CD4-positive, alpha-beta memory T cell (primary cell): Measurements from ENCODE around the gene DNAJC28. TPM values are rescaled to one million over a fixed set of nuclear protein-coding genes. Genes with fewer than 3 reads are reported as not detected.

Experiments used
- CTCF ChIA-PET: fragments of 350-600 bp; sonication (Branson Sonifier 250); formaldehyde crosslinking; loops from one replicate; lab custom pipeline; 2021; ENCODE audit warnings: inconsistent platforms; ENCODE audit not compliant: partially characterized antibody; lab: Charles Lee
- POLR2A ChIA-PET: fragments of 350-600 bp; sonication (Branson Sonifier 250); formaldehyde crosslinking; loops from one replicate; lab custom pipeline; 2021; ENCODE audit not compliant: partially characterized antibody; lab: Charles Lee
- DNase-seq, 5 donors: peaks; one replicate each; pipeline versions ENCODE4 v3.0.0 to v3.0.0-alpha.2; 2020 to 2022; ENCODE audit warnings: mixed read lengths in 1 of 5
- H3K27ac ChIP-seq: one replicate; pipeline ENCODE4 v1.7.0; 2013; ENCODE audit warnings: low read depth, low read length
- H3K27me3 ChIP-seq: 2 replicates; pipeline ENCODE4 v1.7.0; 2013; ENCODE audit warnings: mild to moderate bottlenecking, low read length, moderate library complexity; ENCODE audit not compliant: insufficient read depth
- H3K36me3 ChIP-seq: 2 replicates; pipeline ENCODE4 v1.7.0; 2013; ENCODE audit warnings: mild to moderate bottlenecking, low read length, moderate library complexity; ENCODE audit not compliant: insufficient read depth
- H3K4me1 ChIP-seq: 2 replicates; pipeline ENCODE4 v1.7.0; 2013; ENCODE audit warnings: mild to moderate bottlenecking, low read length, moderate library complexity; ENCODE audit not compliant: insufficient read depth
- H3K4me3 ChIP-seq, 2 donors: one replicate each; pipeline ENCODE4 v1.7.0; 2013; ENCODE audit warnings: low read length in 2 of 2, mild to moderate bottlenecking in 1 of 2
- H3K9me3 ChIP-seq, 2 donors: one replicate each; pipeline ENCODE4 v1.7.0; 2013; ENCODE audit warnings: low read length in 2 of 2, control low read depth in 1 of 2; ENCODE audit not compliant: control insufficient read depth in 1 of 2
- H3K27ac Mint-ChIP-seq, 7 donors: one replicate each; pipeline ENCODE4 v1.8.0; 2020 to 2021; ENCODE audit warnings: mixed read lengths in 7 of 7, mild to moderate bottlenecking in 6 of 7, inconsistent platforms in 3 of 7, moderate library complexity in 3 of 7
- H3K27me3 Mint-ChIP-seq, 2 donors: one replicate each; pipeline ENCODE4 v1.8.0; 2020 to 2021; ENCODE audit warnings: mixed read lengths in 2 of 2
- H3K36me3 Mint-ChIP-seq, 2 donors: one replicate each; pipeline ENCODE4 v1.8.0; 2020 to 2021; ENCODE audit warnings: mixed read lengths in 2 of 2, inconsistent platforms in 1 of 2, mild to moderate bottlenecking in 1 of 2
- H3K4me1 Mint-ChIP-seq, 4 donors: one replicate each; pipeline ENCODE4 v1.8.0; 2020 to 2021; ENCODE audit warnings: mixed read lengths in 4 of 4, mild to moderate bottlenecking in 1 of 4
- H3K4me3 Mint-ChIP-seq, 8 donors: one replicate each; pipeline ENCODE4 v1.8.0; 2020 to 2021; ENCODE audit warnings: mixed read lengths in 8 of 8, mild to moderate bottlenecking in 7 of 8, moderate library complexity in 6 of 8, inconsistent platforms in 3 of 8
- H3K9me3 Mint-ChIP-seq, 8 donors: one replicate each; pipeline ENCODE4 v1.8.0; 2020 to 2021; ENCODE audit warnings: mixed read lengths in 8 of 8, mild to moderate bottlenecking in 5 of 8, inconsistent platforms in 3 of 8, moderate library complexity in 1 of 8
- intact Hi-C: fragments of 100-400 bp; cut with micrococcal nuclease; formaldehyde crosslinking; loops from one replicate; pipeline ENCODE4 v1.15.1; 2023
- polyA plus RNA-seq, 2 donors: library from polyadenylated mRNA; unstranded; fragments of 300-500 nt; fragmentation: Illumina TruSeq; gene quantifications; one replicate each; pipeline ENCODE4 v1.2.3, GENCODE V29; 2021
- total RNA-seq, 2 experiments: library from RNA; stranded (reverse); gene quantifications; one replicate each; pipeline ENCODE4 v1.2.3, GENCODE V29; 2021

The DNAJC28 gene
- total and polyA plus RNA-seq, 4 experiments from 2014 or later: 0.56 to 1.6 (median 1.1) TPM

DNA sequence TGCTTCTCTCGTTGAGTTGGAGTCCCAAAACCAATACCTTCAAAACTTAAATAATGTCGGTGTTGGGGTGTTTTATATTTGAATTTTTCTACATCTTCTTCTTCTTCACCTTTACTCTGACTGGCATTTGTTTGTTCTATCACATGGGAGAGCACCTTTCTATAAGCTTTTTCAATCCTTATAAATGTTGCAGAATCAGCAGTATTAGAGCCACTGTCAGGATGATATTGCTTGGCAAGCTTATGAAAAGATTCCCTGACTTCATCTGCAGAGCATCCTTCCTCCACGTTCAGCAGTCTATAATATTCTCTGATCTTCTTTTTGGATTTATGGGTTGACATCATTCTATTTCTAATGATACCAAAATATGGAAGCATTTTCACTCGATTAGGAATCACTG, 2.6 kb downstream of the DNAJC28 start:
- no peak overlapping the region for H3K4me3 ChIP-seq
- H3K4me1 Mint-ChIP-seq: peaks cover 7 to 14% (median 11%) of the 10 kb centered on the region in 4 donors
- DNase-seq: no peak
- no peaks in the 10 kb centered on the region for H3K36me3 ChIP-seq
- peak overlapping the region in 1 of 8 donors; percentile 65 for H3K4me3 Mint-ChIP-seq
- peaks cover 4% of the 10 kb centered on the region for H3K4me1 ChIP-seq
- intact Hi-C loops: no loop called here
- no peaks in the 10 kb centered on the region for H3K9me3 ChIP-seq
- H3K9me3 Mint-ChIP-seq: peaks cover 0 to 2% (median 0%) of the 10 kb centered on the region in 8 donors
- no peak overlapping the region for H3K27ac Mint-ChIP-seq
- POLR2A ChIA-PET: interaction anchor here (5.0 kb wide), 1 partner anchor 8 kb away, joined by 142 read pairs; the partner anchor contains the start of gene TMEM50B
- CTCF ChIA-PET: no interaction called here
- no peak overlapping the region for H3K27ac ChIP-seq
- H3K27me3 Mint-ChIP-seq: no peaks in the 10 kb centered on the region
- H3K36me3 Mint-ChIP-seq: no peaks in the 10 kb centered on the region
- H3K27me3 ChIP-seq: no peaks in the 10 kb centered on the region

DNA sequence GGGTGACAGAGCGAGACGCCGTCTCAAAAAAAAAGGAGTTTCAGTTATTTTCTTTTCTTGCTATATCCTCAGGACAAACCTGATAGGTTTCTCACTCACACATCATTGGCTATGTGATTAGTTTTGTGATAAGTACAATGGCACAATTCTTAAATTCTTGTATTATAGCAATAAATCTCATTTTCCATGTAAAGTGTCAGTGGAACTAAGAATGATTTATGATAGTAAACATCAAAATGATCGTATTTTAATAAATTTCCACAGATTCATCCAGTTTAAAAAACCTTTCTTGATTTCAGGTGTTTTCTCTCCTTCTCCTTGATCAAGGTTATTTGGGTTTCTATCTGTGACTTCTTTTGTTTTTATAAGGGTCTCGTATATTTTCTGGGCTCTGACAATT, 3.5 kb downstream of the DNAJC28 start:
- H3K27ac ChIP-seq: no peak overlapping the region
- CTCF ChIA-PET: no interaction called here
- peaks cover 7 to 14% (median 11%) of the 10 kb centered on the region in 4 donors for H3K4me1 Mint-ChIP-seq
- POLR2A ChIA-PET: interaction anchor here (5.0 kb wide), 1 partner anchor 7 kb away, joined by 142 read pairs; the partner anchor contains the start of gene TMEM50B
- intact Hi-C loops: no loop called here
- H3K4me3 Mint-ChIP-seq: no peak overlapping the region
- no peak overlapping the region for H3K4me3 ChIP-seq
- H3K36me3 Mint-ChIP-seq: no peaks in the 10 kb centered on the region
- H3K27ac Mint-ChIP-seq: no peak overlapping the region
- no peaks in the 10 kb centered on the region for H3K27me3 ChIP-seq
- no peaks in the 10 kb centered on the region for H3K27me3 Mint-ChIP-seq
- H3K4me1 ChIP-seq: peaks cover 4% of the 10 kb centered on the region
- H3K9me3 Mint-ChIP-seq: peaks cover 0 to 2% (median 0%) of the 10 kb centered on the region in 8 donors
- DNase-seq: no peak
- no peaks in the 10 kb centered on the region for H3K9me3 ChIP-seq
- no peaks in the 10 kb centered on the region for H3K36me3 ChIP-seq

DNA sequence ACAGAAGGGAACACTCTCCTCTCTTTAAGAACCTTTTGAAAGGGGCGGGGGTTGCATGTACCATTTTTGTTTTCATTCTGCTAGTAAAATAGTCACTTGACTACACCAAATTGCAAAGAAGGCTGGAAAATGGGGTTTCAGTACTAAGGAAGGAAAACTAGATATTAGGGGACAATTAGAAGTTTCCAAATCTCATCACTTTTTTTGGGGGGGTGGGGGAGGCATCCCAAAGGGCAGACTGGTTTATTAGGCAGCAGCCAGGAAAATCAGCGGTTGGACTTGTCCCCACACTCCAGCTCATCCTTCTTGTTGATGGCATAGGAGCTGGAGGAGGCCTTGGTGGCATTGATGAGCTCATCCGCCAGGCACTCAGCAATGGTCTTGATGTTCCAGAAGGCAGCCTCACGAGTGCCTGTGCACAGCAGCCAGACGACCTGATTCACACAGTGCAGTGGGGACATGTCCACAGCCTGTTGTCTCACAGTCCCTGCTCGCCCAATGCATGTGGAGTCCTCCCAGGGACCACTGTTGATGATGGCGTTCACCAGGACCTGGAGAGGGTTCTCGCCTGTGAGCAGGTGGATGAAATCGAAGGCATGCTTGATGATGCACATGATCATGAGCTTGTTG, 10.1 kb downstream of the DNAJC28 start:
- Histone ChIP-seq H3K9me3 (no peaks in the 10 kb centered on the region), H3K27ac (no peak overlapping the region), H3K4me1 (peaks cover 14% of the 10 kb centered on the region), H3K27me3 (no peaks in the 10 kb centered on the region), H3K36me3 (no peaks in the 10 kb centered on the region), H3K4me3 (no peak overlapping the region)
- Mint-ChIP-seq H3K9me3 (no peaks in the 10 kb centered on the region), H3K27ac (peak overlapping the region in 1 of 7 donors; percentile 87), H3K4me1 (peaks cover 8 to 29% (median 19%) of the 10 kb centered on the region in 4 donors), H3K27me3 (no peaks in the 10 kb centered on the region), H3K4me3 (peak overlapping the region in 6 of 8 donors; percentile 21 to 96 (median 95)), H3K36me3 (peaks cover 0 to 9% of the 10 kb centered on the region in 2 donors)
- intact Hi-C loops: no loop called here
- ChIA-PET CTCF (interaction anchor here (2.2 to 2.3 kb wide), 2 partner anchors 120 to 710 kb away, joined by 5 to 11 read pairs; partner anchors contain the start of gene PAXBP1), POLR2A (interaction anchor here (0.6 to 4.1 kb wide), 8 partner anchors 9 to 753 kb away, joined by 3 to 142 read pairs (median 6); partner anchors contain the start of genes DNAJC28, GART, IFNAR1 and SON)
- no peak for DNase-seq

DNA sequence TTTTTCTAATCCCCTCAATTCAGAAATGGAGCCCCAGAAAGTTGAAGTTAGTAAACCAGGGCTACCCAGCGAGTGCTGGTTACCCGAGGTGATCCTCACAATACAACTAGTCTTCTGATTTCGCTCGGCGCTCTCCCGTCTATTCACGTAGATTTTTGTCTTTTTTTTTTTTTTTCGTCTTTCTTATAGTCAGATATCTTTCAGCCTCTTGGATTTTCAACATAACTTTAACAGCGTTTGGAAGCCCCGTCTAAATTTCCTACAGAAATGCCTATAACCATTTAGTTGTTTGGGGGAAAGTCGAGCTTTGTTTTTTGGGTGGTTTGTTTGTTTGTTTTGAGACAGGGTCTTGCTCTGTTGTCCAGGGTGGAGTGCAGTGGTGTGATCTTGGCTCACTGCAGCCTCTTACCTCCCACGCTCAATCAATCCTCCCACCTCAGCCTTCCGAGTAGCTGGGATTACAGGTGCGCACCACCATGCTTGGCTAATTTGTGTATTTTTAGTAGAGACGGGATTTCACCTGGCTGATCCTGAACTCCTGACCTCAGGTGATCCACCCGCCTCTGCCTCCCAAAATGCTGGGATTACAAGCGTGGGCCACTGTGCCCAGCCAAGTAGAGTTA, 10.9 kb downstream of the DNAJC28 start:
- Histone ChIP-seq H3K27me3 (no peaks in the 10 kb centered on the region), H3K4me1 (peaks cover 14% of the 10 kb centered on the region), H3K36me3 (no peaks in the 10 kb centered on the region), H3K27ac (peak overlapping the region; percentile 71), H3K9me3 (no peaks in the 10 kb centered on the region), H3K4me3 (peak overlapping the region; percentile 71 to 95)
- ChIA-PET POLR2A (interaction anchor here (0.8 to 4.1 kb wide), 32 partner anchors 10 to 1545 kb away, joined by 3 to 142 read pairs (median 6); partner anchors contain the start of genes CFAP298, DNAJC28, DONSON and GART), CTCF (interaction anchor here (0.7 to 2.5 kb wide), 13 partner anchors 11 to 709 kb away, joined by 3 to 21 read pairs (median 4); partner anchors contain the start of genes DNAJC28, GART and PAXBP1)
- H3K4me1 Mint-ChIP-seq: peaks cover 8 to 29% (median 19%) of the 10 kb centered on the region in 4 donors
- H3K27me3 Mint-ChIP-seq: no peaks in the 10 kb centered on the region
- DNase-seq: no peak
- peak overlapping the region; percentile 92 to 96 (median 94) for H3K4me3 Mint-ChIP-seq
- peak overlapping the region; percentile 87 to 97 (median 93) for H3K27ac Mint-ChIP-seq
- H3K9me3 Mint-ChIP-seq: no peaks in the 10 kb centered on the region
- intact Hi-C loops: loop anchor here (1.0 kb wide), 2 partner anchors 11 to 62 kb away; partner anchors contain the start of genes DNAJC28 and GART
- peaks cover 0 to 9% of the 10 kb centered on the region in 2 donors for H3K36me3 Mint-ChIP-seq

DNA sequence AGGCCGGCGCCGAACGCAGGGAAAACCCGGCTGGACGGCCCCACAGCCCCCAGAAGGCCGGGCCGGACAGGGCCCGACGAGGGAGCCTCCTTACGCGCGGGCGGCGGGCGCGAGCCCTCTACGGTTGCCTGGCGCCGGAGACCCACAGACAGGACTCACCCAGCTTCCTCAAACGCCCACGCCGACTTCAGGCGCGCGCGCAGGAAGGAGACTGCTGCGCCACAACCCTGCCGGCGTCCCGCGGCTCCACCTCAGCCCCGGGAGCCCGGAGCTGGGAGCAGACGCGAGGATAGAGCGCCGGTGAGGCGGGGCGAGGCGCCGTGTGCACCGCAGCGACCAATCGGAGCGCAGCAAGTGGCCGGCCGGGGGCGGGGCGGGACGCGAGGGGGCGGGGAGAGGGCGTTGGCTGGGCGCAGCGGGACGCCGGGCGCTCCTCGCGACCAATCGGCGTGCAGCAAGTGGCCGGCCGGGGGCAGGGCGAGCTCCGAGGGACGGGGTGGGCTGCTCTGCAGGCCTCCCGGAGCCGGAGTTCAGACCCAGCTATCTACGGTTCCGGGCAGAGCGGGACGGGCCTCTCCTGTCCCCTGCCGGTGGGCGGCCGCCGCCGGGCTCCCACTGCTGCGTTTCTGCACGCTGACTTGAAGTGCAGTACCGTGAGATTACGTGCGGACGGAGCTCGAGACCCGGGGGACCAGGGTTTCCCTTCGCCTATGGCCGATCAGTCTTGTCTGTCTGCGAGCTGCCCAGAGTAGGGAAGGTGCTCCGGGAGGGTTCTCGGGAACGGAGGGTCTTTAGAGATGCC, 11.6 kb downstream of the DNAJC28 start, which contains the start of gene TMEM50B:
TMEM50B (minus strand) TSS at position 296 of the 802 bp plus-strand sequence. CDS start 11,089 bp downstream, outside the sequence.
- Histone ChIP-seq H3K27ac (peak within 1 kb of the TSS; percentile 91), H3K4me3 (peak within 1 kb of the TSS; percentile 71 to 95), H3K9me3 (no peaks in the 10 kb centered on the region), H3K27me3 (no peaks in the 10 kb centered on the region), H3K36me3 (no peaks in the 10 kb centered on the region), H3K4me1 (peaks cover 14% of the 10 kb centered on the region)
- peak; percentile 91 to 95 (median 94) for DNase-seq
- ChIA-PET POLR2A (interaction anchor here (0.7 to 4.1 kb wide), 42 partner anchors 11 to 1546 kb away, joined by 3 to 142 read pairs (median 5); partner anchors contain the start of genes CFAP298, DNAJC28, DONSON and GART), CTCF (interaction anchor here (0.7 to 2.5 kb wide), 13 partner anchors 11 to 709 kb away, joined by 3 to 21 read pairs (median 4); partner anchors contain the start of genes DNAJC28, GART and PAXBP1)
- no peaks in the 10 kb centered on the region for H3K9me3 Mint-ChIP-seq
- peak within 1 kb of the TSS; percentile 92 to 96 (median 94) for H3K4me3 Mint-ChIP-seq
- intact Hi-C loops: loop anchor here (1.0 kb wide), 4 partner anchors 11 to 708 kb away; partner anchors contain the start of genes DNAJC28 and GART
- H3K4me1 Mint-ChIP-seq: peaks cover 8 to 29% (median 19%) of the 10 kb centered on the region in 4 donors
- H3K27ac Mint-ChIP-seq: peak within 1 kb of the TSS; percentile 87 to 97 (median 95)
- H3K27me3 Mint-ChIP-seq: no peaks in the 10 kb centered on the region
- H3K36me3 Mint-ChIP-seq: peaks cover 0 to 9% of the 10 kb centered on the region in 2 donors

DNA sequence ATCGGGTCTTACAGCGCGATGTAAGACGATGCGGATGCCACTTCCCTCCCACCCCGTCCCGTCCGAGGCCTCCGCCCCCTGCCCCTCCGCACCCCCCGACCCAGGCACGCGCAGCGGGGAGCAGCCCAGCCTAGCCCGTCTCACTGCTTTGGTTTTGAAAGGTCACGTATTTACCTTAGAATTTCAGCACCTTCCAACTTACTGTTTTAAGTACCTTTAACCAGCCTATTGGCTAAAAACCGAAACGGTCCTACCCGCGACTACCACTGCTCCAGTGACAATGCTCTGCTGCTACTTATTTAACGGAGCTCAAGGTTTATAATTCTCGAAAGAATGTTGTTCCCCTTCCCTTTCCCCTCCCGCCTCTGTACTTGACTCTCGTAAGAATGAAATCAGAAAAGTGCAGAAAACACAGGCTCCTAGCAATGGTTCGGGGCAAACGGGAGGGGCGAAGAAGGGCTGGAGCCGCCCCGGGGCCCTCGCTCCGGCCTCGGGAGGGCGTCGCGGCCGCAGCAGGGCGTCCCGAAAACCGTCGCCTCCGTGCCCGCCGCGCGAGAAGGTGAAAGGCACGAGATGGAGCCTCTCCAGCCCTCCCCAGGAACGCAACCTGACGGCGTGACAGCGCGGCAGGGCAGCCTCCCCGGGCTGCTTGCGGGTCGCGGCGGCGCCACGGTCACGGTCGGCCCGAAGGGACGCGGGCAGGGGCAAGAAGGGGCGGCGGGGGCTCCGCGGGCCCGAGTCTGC, 12.4 kb downstream of the DNAJC28 start:
- peaks cover 8 to 29% (median 20%) of the 10 kb centered on the region in 4 donors for H3K4me1 Mint-ChIP-seq
- H3K36me3 Mint-ChIP-seq: peaks cover 0 to 9% of the 10 kb centered on the region in 2 donors
- Histone ChIP-seq H3K36me3 (no peaks in the 10 kb centered on the region), H3K27ac (peak overlapping the region; percentile 91), H3K9me3 (no peaks in the 10 kb centered on the region), H3K4me1 (peaks cover 14% of the 10 kb centered on the region), H3K4me3 (peak overlapping the region; percentile 66 to 95), H3K27me3 (no peaks in the 10 kb centered on the region)
- H3K27me3 Mint-ChIP-seq: no peaks in the 10 kb centered on the region
- ChIA-PET CTCF (interaction anchor here (1.2 to 2.5 kb wide), 8 partner anchors 12 to 708 kb away, joined by 3 to 21 read pairs (median 5); partner anchors contain the start of genes DNAJC28 and PAXBP1), POLR2A (interaction anchor here (0.6 to 4.1 kb wide), 34 partner anchors 10 to 867 kb away, joined by 3 to 142 read pairs (median 7); partner anchors contain the start of genes CFAP298, DNAJC28, DONSON and GART)
- intact Hi-C loops: loop anchor here (1.0 kb wide), 3 partner anchors 117 to 707 kb away; no protein-coding TSS in a partner anchor
- peak overlapping the region; percentile 60 to 95 (median 90) for H3K27ac Mint-ChIP-seq
- no peaks in the 10 kb centered on the region for H3K9me3 Mint-ChIP-seq
- H3K4me3 Mint-ChIP-seq: peak overlapping the region; percentile 85 to 95 (median 90)
- peak in 4 of 5 donors; percentile 48 to 69 (median 59) for DNase-seq
